Muscle of leg (tissue), 11 donors: ENCODE measurements around the gene SLC6A13. TPM values are rescaled to one million over a fixed set of nuclear protein-coding genes. Genes with fewer than 3 reads are reported as not detected.

Source experiments
- DNase-seq: peaks from one replicate; pipeline ENCODE4 v3.0.0; 2013
- H3K27ac ChIP-seq: one replicate; pipeline ENCODE4 v1.5.1; 2013; ENCODE audit warnings: mild to moderate bottlenecking, low read length, control low read depth
- H3K27me3 ChIP-seq: one replicate; pipeline ENCODE4 v1.6.1; 2013; ENCODE audit warnings: low read length; ENCODE audit not compliant: control insufficient read depth, insufficient read depth
- H3K36me3 ChIP-seq: one replicate; pipeline ENCODE4 v1.6.1; 2013; ENCODE audit warnings: low read length; ENCODE audit not compliant: control insufficient read depth, insufficient read depth
- H3K4me1 ChIP-seq: one replicate; pipeline ENCODE4 v1.6.1; 2013; ENCODE audit warnings: low read length; ENCODE audit not compliant: control insufficient read depth, insufficient read depth
- H3K4me3 ChIP-seq: one replicate; pipeline ENCODE4 v1.5.1; 2013; ENCODE audit warnings: low read length, control low read depth
- H3K9me3 ChIP-seq: replicated peaks from 2 replicates; pipeline ENCODE4 v1.6.1; 2013; ENCODE audit warnings: low read depth, low read length; ENCODE audit not compliant: control insufficient read depth
- WGBS: methylation state at CpG from one replicate; pipeline ENCODE4 v1.1.5; 2013; ENCODE audit warnings: missing lambda C conversion rate; ENCODE audit not compliant: insufficient coverage; 5-methylcytosine and 5-hydroxymethylcytosine counted together
- polyA plus RNA-seq, 8 donors: library from polyadenylated mRNA; unstranded; fragments of 120-200 nt; gene quantifications; one replicate each; pipeline versions ENCODE4 v1.2.1 to v1.2.3, GENCODE V29; 2013; ENCODE audit warnings: inconsistent platforms in 1 of 8, low replicate concordance in 1 of 8; ENCODE audit not compliant: insufficient read length in 8 of 8, insufficient read depth in 1 of 8
- total RNA-seq: library from RNA; stranded (reverse); fragments of 120-200 nt; gene quantifications from one replicate; pipeline ENCODE4 v1.2.4, GENCODE V29; 2013

SLC6A13 gene
- total and polyA plus RNA-seq, 9 donors, result 0.77 to 7.5 (median 2.7) TPM

DNA sequence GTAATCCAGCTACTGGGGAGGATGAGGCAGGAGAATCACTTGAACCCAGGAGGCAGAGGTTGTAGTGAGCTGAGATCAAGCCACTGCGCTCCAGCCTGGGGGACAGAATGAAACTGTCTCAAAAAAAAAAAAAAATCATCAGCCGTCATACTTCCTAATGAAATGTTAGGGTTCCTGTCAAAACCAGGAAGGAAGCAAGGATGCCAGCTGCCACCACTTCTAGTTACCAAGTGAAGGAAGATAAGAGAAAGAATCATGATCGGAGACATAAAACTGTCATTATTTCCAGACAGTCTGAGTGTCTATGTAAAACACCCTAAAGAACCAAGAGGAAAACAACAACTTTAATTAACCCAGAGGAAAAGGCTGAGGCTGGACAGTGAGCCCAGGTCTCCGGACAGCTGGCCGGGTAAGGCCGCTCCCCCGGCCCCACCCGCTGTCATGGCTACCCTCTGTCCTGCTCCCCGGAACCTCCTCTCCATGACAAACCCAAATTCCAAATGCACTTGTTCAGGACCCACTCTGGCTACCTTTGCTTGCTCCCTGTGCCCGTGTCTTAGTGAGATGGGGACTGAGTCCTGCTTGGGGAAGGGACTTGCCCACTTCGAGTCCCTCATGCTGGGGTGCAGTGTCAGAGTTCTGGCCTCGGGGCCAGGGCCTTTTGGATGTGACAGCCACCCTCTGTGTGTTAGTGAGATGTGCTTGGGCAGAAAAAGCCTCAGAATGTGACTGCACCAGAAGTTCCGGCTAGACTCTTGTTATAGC, 77.6 kb downstream of the SLC6A13 start:
- 73% methylated on average over 7 of the region's 13 CpGs for WGBS
- H3K27me3 ChIP-seq, result peaks cover 4% of the 10 kb centered on the region
- H3K4me1 ChIP-seq, result peaks cover 8% of the 10 kb centered on the region
- no peaks in the 10 kb centered on the region for H3K36me3 ChIP-seq
- no peak overlapping the region for H3K27ac ChIP-seq
- DNase-seq, result no peak
- H3K4me3 ChIP-seq, result no peak overlapping the region
- no peaks in the 10 kb centered on the region for H3K9me3 ChIP-seq

DNA sequence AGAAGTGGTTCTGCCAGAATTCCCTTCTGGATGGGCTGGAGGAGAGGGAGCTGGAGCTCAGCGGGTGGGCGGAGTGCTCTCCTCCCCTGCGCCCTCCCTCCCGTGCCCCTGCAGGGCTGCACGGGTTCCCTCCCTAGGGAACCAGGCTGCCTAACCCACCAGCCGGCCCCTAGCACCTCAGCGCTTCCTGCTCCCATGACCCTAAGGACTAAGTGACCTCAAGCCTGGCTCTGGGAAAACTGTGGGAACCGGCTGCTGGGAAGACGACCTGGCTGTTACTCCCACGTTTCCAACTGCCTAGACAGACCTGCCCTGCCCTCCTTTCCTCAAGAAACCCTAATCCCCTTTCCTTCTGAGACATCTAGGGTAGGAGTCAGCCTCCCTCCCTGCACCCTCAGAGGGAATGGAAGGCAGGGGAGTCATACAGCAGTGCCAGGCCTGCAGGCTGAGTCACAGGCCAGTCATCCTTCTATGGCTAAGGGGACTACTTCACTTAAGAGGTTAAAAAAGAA, 80.2 kb downstream of the SLC6A13 start:
- H3K9me3 ChIP-seq, result no peaks in the 10 kb centered on the region
- H3K27me3 ChIP-seq, result peaks cover 2% of the 10 kb centered on the region
- peaks cover 23% of the 10 kb centered on the region for H3K4me1 ChIP-seq
- no peak overlapping the region for H3K4me3 ChIP-seq
- whole genome bisulfite sequencing, result 50% methylated on average over 7 of the region's 10 CpGs
- no peak overlapping the region for H3K27ac ChIP-seq
- DNase-seq, result no peak
- H3K36me3 ChIP-seq, result no peaks in the 10 kb centered on the region

DNA sequence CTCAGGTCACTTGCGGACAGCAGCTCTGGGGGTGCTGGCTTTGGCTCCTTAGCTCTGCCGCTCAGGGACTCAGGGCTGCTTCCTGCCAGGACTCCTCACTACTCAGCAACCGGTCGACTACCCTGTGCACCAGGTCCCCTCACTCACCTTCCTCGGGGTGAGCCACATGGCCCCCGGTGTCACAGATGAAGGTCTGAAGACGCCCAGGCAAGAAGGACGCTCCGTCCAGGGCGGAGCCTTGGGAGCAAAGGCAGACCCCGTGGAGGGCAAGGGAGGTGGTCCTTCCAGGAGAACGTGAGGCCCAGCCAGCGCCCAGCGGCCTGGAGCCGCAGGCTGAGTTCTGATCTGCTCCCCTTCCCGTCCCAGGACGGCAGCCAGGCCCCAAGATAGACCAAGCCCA, 80.7 kb downstream of the SLC6A13 start:
- peaks cover 28% of the 10 kb centered on the region for H3K4me1 ChIP-seq
- H3K27me3 ChIP-seq, result peaks cover 4% of the 10 kb centered on the region
- no peak overlapping the region for H3K27ac ChIP-seq
- no peak overlapping the region for H3K4me3 ChIP-seq
- H3K36me3 ChIP-seq, result no peaks in the 10 kb centered on the region
- DNase-seq, result no peak
- no peaks in the 10 kb centered on the region for H3K9me3 ChIP-seq
- WGBS, result 80% methylated on average over 14 of the region's 17 CpGs

DNA sequence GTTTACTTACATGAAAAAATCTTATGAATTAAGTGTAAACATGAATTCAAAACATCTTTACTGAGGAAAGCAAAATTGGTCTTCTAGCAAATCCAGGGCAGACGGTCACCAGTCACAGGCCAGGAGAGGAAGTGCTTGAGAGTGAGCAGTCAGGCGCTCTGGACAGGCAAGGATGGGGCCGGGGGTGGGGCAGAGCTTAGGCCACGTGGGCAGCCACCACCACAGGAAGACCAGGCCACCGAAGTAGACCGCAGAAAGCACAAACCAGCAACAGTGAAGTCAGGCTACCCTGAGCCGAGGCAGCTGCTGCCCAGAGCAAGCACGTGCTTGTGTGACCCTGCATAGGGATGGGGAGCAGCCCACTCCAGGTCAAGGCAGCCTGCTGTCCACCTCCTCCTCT, 82.2 kb downstream of the SLC6A13 start:
- H3K4me3 ChIP-seq, result no peak overlapping the region
- 40% methylated on average over 7 of the region's 8 CpGs for WGBS
- peak; percentile 62 for DNase-seq
- no peaks in the 10 kb centered on the region for H3K36me3 ChIP-seq
- H3K27ac ChIP-seq, result no peak overlapping the region
- H3K4me1 ChIP-seq, result peaks cover 43% of the 10 kb centered on the region
- H3K27me3 ChIP-seq, result peaks cover 4% of the 10 kb centered on the region
- no peaks in the 10 kb centered on the region for H3K9me3 ChIP-seq

DNA sequence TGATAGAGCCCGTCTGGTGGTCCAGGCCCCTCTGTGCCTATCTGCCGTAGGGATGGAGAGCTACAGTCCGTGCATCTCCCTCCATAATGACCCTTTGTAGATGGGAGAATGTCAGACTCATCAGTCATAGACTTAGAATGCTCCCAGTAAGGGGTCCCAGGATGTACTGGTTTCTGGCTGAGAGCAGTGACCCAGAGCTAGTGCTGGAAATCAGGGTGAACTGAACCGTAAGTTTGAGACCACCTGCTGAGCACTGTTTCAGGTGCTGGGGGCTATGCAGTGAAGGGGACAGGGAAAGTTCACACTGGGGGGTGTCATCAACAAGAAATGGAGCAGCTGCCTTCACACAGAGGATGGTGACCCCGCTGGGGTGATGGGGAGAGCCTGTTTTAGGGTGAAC, 82.8 kb downstream of the SLC6A13 start:
- WGBS, result 78% methylated on average over 2 of the region's 5 CpGs
- peaks cover 49% of the 10 kb centered on the region for H3K4me1 ChIP-seq
- H3K4me3 ChIP-seq, result no peak overlapping the region
- peaks cover 4% of the 10 kb centered on the region for H3K27me3 ChIP-seq
- no peak for DNase-seq
- peak overlapping the region; percentile 35 for H3K27ac ChIP-seq
- no peaks in the 10 kb centered on the region for H3K36me3 ChIP-seq
- H3K9me3 ChIP-seq, result no peaks in the 10 kb centered on the region

DNA sequence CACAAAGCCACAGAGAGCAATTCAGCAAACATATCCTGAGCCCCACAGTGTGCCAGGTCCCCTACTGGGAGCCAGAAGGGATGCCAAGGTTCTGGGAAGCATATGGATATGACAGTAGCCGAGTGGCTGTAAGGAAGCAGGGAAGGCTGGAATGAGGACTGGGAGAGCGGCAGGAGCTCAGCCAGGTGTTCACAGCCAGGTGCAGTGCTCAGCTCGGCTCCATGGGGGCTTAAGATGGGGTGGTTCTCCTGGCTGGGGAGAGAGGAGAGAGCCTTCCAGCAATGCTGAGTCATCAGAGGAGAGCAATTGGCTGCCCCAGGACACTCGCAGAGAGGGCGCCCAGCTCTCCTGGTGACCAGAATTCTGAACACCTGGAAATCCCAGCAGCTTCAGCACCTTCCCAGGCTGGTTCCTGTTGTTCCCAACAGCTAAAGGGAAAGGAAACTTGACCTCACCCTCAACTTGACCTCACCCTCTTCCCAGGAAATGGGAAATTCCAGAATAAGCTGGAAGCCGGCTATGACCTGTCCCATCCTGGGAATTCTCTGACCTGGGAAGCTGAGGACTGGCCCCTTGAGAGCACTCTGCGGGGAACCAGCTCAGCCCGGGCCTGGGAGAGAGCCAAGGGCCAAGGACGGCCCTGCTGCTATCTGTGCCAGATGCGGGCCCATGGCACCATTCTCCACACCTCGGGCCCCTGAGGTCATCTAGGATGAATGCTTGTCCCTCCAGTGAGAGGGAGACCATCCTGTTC, 83.3 kb downstream of the SLC6A13 start:
- WGBS, result 43% methylated on average over 11 of the region's 11 CpGs
- DNase-seq, result no peak
- peaks cover 53% of the 10 kb centered on the region for H3K4me1 ChIP-seq
- peak overlapping the region; percentile 35 for H3K27ac ChIP-seq
- H3K4me3 ChIP-seq, result no peak overlapping the region
- H3K36me3 ChIP-seq, result no peaks in the 10 kb centered on the region
- peaks cover 4% of the 10 kb centered on the region for H3K27me3 ChIP-seq
- H3K9me3 ChIP-seq, result no peaks in the 10 kb centered on the region

DNA sequence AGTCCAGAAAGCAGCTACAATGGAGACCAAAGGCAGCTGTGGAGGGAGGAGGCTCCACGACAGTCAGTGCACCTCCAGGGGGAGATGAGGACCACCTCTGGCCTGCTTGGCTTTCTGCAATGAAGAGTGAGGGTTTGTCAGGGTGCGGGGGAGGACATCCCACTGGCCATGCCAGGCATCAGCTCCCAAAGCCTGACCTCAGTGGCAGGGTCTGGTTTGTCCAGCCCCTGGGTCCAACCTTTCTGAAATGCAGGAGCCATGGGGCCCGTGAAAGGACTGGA, 83.9 kb downstream of the SLC6A13 start:
- Histone ChIP-seq H3K27ac (no peak overlapping the region), H3K36me3 (no peaks in the 10 kb centered on the region), H3K4me1 (peaks cover 58% of the 10 kb centered on the region), H3K4me3 (no peak overlapping the region), H3K27me3 (peaks cover 5% of the 10 kb centered on the region), H3K9me3 (no peaks in the 10 kb centered on the region)
- no peak for DNase-seq
- WGBS, result 68% methylated on average over 3 of the region's 3 CpGs

DNA sequence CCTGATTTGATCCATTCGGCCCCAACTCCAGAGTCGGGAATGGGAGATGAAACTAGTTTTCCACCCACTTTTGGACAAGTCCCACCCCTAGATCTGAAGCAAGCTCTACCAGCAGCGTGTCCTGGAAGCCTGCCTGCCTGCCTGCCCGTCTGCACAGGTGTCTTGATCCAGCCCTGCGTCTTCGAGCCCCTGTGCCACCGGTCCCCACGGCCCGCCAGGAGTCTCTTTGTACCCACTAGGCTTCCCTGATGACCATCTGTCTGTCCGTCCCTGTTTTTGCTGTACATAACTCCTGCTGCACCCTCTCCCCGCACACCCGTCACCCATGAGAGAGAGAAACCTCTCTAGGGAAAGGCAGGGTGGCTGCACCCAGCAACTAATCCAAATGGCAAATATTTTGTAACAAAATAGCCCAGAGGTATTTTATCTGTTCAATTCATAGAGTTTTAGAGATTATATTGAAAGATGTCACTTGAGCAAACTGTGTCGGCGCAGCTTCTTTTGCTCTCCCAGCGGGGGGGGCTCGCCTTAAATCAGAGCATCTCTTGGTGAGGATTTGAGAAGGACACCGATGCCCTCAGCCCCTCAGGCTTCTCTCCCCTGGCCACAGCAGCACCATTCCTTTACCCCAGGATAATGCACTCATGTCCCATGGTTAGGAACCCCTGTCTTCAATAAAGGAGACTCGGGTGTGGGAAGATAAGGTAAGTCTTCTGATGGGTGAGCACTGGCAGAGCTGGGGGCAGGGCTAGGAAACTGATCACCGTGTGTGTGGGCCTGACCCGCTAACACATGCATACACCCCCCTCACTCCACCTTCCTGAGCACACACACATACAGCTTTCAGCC, 84.4 kb downstream of the SLC6A13 start:
- 76% methylated on average over 10 of the region's 20 CpGs for WGBS
- H3K4me3 ChIP-seq, result no peak overlapping the region
- no peak overlapping the region for H3K27ac ChIP-seq
- peaks cover 64% of the 10 kb centered on the region for H3K4me1 ChIP-seq
- peaks cover 6% of the 10 kb centered on the region for H3K27me3 ChIP-seq
- no peak for DNase-seq
- H3K9me3 ChIP-seq, result no peaks in the 10 kb centered on the region
- H3K36me3 ChIP-seq, result no peaks in the 10 kb centered on the region

DNA sequence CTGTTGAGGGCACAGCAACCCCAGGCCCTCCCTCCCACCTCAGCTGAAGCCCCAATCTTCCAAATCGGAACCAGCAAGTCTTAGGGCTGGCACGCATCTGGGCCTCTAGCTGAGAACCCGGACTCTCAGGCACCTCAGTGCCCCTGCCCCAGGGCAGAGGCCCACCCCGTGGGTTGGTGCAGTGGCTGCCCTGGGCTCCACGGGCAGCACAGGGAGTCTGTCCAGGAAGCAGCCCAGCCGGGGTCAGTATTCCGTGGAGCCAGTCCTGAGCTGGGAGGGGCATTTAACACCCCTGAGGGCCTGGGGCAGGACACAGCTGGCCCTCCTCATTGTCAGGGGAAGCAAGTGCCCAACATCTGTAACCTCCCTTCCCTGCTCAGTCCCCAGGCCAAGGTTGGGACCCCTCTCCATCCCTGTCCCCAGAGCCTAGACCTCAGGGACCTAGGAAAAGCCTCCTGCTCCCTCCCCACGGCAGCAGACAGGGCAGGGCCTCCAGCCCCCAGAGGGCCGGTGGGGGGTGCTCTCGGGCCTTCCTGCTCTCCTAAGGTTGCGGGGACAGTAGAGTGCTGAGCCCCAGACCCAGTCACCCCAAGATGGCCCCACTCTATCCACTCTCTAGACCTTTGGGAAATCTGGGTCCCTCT, 85.2 kb downstream of the SLC6A13 start:
- no peak overlapping the region for H3K27ac ChIP-seq
- H3K9me3 ChIP-seq, result no peaks in the 10 kb centered on the region
- no peaks in the 10 kb centered on the region for H3K36me3 ChIP-seq
- peaks cover 6% of the 10 kb centered on the region for H3K27me3 ChIP-seq
- no peak for DNase-seq
- H3K4me1 ChIP-seq, result peaks cover 71% of the 10 kb centered on the region
- no peak overlapping the region for H3K4me3 ChIP-seq
- 55% methylated on average over 10 of the region's 11 CpGs for WGBS
